K562 (cell line): ENCODE results near the gene NDUFV2. TPM values are rescaled to one million over a fixed set of nuclear protein-coding genes. Genes with fewer than 3 reads are reported as not detected.

Experiments used
- ATAC-seq: fragments of 200-7000 bp; cut with Tn5 transposase; 3 replicates; pipeline ENCODE4 v1.9.1; 2020; ENCODE audit warnings: moderate library complexity
- BruUV-seq: library from RNA; stranded (reverse); fragments of 400-500 nt; replicated peaks from 2 replicates; lab custom pipeline; 2021; lab: Mats Ljungman, UMichigan
- CTCF ChIA-PET: fragments of 300-600 bp; formaldehyde crosslinking; extraction: SDS; loops from one replicate; lab custom pipeline; 2021; ENCODE audit warnings: low intra/inter-chr PET ratio; lab: Yijun Ruan, JAX
- POLR2A ChIA-PET: fragments of 300-600, 350-650 bp; sonication (Branson Sonifier 250); formaldehyde crosslinking; extraction: SDS; loops from one replicate; lab custom pipeline; 2021; ENCODE audit warnings: antibody characterized with exemption, inconsistent platforms; lab: Yijun Ruan, JAX
- DNase-seq, 4 experiments: peaks; one replicate each; pipeline versions ENCODE4 v3.0.0 to v3.0.0-alpha.2; 2011 to 2018; ENCODE audit warnings: low spot score in 3 of 4, mixed read lengths in 3 of 4; ENCODE audit errors: extremely low read depth in 1 of 4
- FAIRE-seq: peaks from 2 replicates; lab custom pipeline; 2011; peaks lifted over from hg19 to GRCh38; lab: Jason Lieb, UNC
- H2AFZ ChIP-seq: 2 replicates; pipeline ENCODE4 v1.6.0; 2011; ENCODE audit warnings: low read depth, low read length, control low read depth, inconsistent platforms
- H3K27ac ChIP-seq: fragments of 200-600 bp; 3 replicates; pipeline ENCODE4 v1.8.0; 2011; ENCODE audit warnings: low read depth, mild to moderate bottlenecking, control low read depth, inconsistent platforms, low read length, moderate library complexity, mixed read lengths; ENCODE audit errors: extremely low read depth
- H3K27me3 ChIP-seq, 2 experiments: fragments of 300-600 bp in 1 of 2; 2 replicates in 1 of 2; 3 replicates in 1 of 2; pipeline versions ENCODE4 v1.6.0 to v1.8.0; 2011; ENCODE audit warnings: inconsistent platforms in 2 of 2, low read length in 2 of 2, mild to moderate bottlenecking in 1 of 2, mixed read lengths in 1 of 2, moderate library complexity in 1 of 2; ENCODE audit not compliant: control insufficient read depth in 2 of 2, insufficient read depth in 2 of 2
- H3K36me3 ChIP-seq: fragments of 300-600 bp; 3 replicates; pipeline ENCODE4 v1.8.0; 2011; ENCODE audit warnings: mild to moderate bottlenecking, low read length, inconsistent platforms; ENCODE audit not compliant: control insufficient read depth, insufficient read depth
- H3K4me1 ChIP-seq, 2 experiments: fragments of 200-600 bp in 1 of 2; replicated peaks in 1 of 2; 2 replicates in 1 of 2; 3 replicates in 1 of 2; pipeline versions ENCODE4 v1.5.1 to v1.8.0; 2011; ENCODE audit warnings: inconsistent platforms in 2 of 2, low read length in 2 of 2, mild to moderate bottlenecking in 1 of 2, mixed read lengths in 1 of 2, moderate library complexity in 1 of 2; ENCODE audit not compliant: control insufficient read depth in 2 of 2, insufficient read depth in 2 of 2
- H3K4me2 ChIP-seq: 2 replicates; pipeline ENCODE4 v1.6.1; 2011; ENCODE audit warnings: low read length, control low read depth, inconsistent platforms, mixed read lengths; ENCODE audit not compliant: insufficient read depth
- H3K4me3 ChIP-seq: fragments of 200-600 bp; sonication (generic), shearing (Covaris generic); 2 replicates; pipeline ENCODE4 v1.5.1; 2016; ENCODE audit warnings: control low read depth, inconsistent platforms
- H3K79me2 ChIP-seq: fragments of 200-600 bp; 3 replicates; pipeline ENCODE4 v1.8.0; 2011; ENCODE audit warnings: low read length, inconsistent platforms; ENCODE audit not compliant: control insufficient read depth, insufficient read depth
- H3K9ac ChIP-seq, 2 experiments: 2 replicates each; pipeline versions ENCODE4 v1.6.0 to v1.6.1; 2011; ENCODE audit warnings: low read depth in 2 of 2, low read length in 2 of 2, control low read depth in 1 of 2, inconsistent platforms in 1 of 2, mild to moderate bottlenecking in 1 of 2, mixed read lengths in 1 of 2; ENCODE audit not compliant: insufficient read depth in 1 of 2
- H3K9me1 ChIP-seq: one replicate; pipeline ENCODE4 v1.6.0; 2011; ENCODE audit warnings: inconsistent platforms, mild to moderate bottlenecking, low read length, moderate library complexity; ENCODE audit not compliant: control insufficient read depth, insufficient read depth
- H3K9me3 ChIP-seq: replicated peaks from 2 replicates; pipeline ENCODE4 v1.5.1; 2011; ENCODE audit warnings: low read depth, low read length, inconsistent platforms; ENCODE audit not compliant: control insufficient read depth, insufficient read depth
- H4K20me1 ChIP-seq: replicated peaks from 2 replicates; pipeline ENCODE4 v1.6.1; 2011; ENCODE audit warnings: low read length, inconsistent platforms, mixed read lengths; ENCODE audit not compliant: control insufficient read depth, insufficient read depth
- EP400 ChIP-seq: fragments of 450-650 bp; IDR thresholded peaks from 2 replicates; pipeline ENCODE4 v1.6.1; 2017; ENCODE audit warnings: antibody characterized with exemption, mild to moderate bottlenecking, moderate library complexity
- LARP7 ChIP-seq: fragments of 450-650 bp; IDR thresholded peaks from 2 replicates; pipeline ENCODE4 v1.6.1; 2016
- RNF2 ChIP-seq: sonication (generic); IDR thresholded peaks from 2 replicates; pipeline ENCODE4 v1.6.1; 2016
- SMAD4 ChIP-seq: fragments of 250-450 bp; sonication (Bioruptor Pico); conservative IDR thresholded peaks from 2 replicates; pipeline ENCODE4 v1.8.0; 2021; ENCODE audit warnings: inconsistent platforms, mild to moderate bottlenecking, moderate library complexity
- ZNF184 ChIP-seq: sonication (generic); formaldehyde crosslinking; IDR thresholded peaks from 2 replicates; pipeline ENCODE4 v1.5.0; 2020; ENCODE audit warnings: missing genetic modification reagents
- ZNF224 ChIP-seq: sonication (generic); formaldehyde crosslinking; IDR thresholded peaks from 2 replicates; pipeline ENCODE4 v1.8.0; 2022; ENCODE audit warnings: mild to moderate bottlenecking, missing genetic modification reagents
- WGBS: fragments of 100-300 bp; shearing (Covaris generic); methylation state at CpG from one replicate; pipeline ENCODE4 v1.1.6; 2016; ENCODE audit warnings: low coverage, mixed read lengths; ENCODE audit not compliant: insufficient coverage; ENCODE audit errors: missing lambda C conversion rate; 5-methylcytosine and 5-hydroxymethylcytosine counted together
- in situ Hi-C: fragments of 300-500 bp; cut with MboI; formaldehyde crosslinking; loops from 4 replicates; pipeline ENCODE4 v1.15.0; 2018; ENCODE audit warnings: inconsistent platforms, mixed read lengths
- intact Hi-C: fragments of 100-400 bp; cut with micrococcal nuclease; formaldehyde crosslinking; loops from 2 replicates; pipeline ENCODE4 v1.14.2; 2022
- polyA plus RNA-seq, 8 experiments: library from polyadenylated mRNA; depleted of rRNA in 4 of 8; stranded (reverse) in 5 of 8; unstranded in 3 of 8; fragments of >200 nt; fragmentation: Nextera tagmentation in 2 of 8; fragmentation: Illumina TruSeq in 1 of 8; extraction: Ambion mirVana in 2 of 8; extraction: Trizol in 1 of 8; gene quantifications; 2 replicates each; pipeline versions ENCODE4 v1.2.1 to v1.2.3, GENCODE V29; 2011 to 2014; ENCODE audit warnings: inconsistent platforms in 1 of 8, missing spikeins in 1 of 8
- total RNA-seq, 7 experiments: library from RNA; depleted of rRNA in 6 of 7; stranded (reverse); fragments of >200 nt in 6 of 7; fragmentation: Illumina TruSeq in 2 of 7; extraction: Trizol in 2 of 7; gene quantifications; 2 replicates each; pipeline versions ENCODE4 v1.2.1 to v1.2.3, GENCODE V29; 2011 to 2021; ENCODE audit warnings: low replicate concordance in 1 of 7
- TF ChIP-seq, protein P1 (sequence below), 3 experiments: fragments of 200-800 bp in 1 of 3; fragments of 250-450 bp in 1 of 3; fragments of 450-650 bp in 1 of 3; sonication (Bioruptor Pico) in 1 of 3; sonication (Bioruptor generic) in 1 of 3; formaldehyde crosslinking in 1 of 3; IDR thresholded peaks; 2 replicates each; pipeline versions ENCODE4 v1.6.1 to v1.8.0; 2016 to 2022; ENCODE audit warnings: mild to moderate bottlenecking in 2 of 3, missing genetic modification characterization in 2 of 3, missing compliant biosample characterization in 1 of 3, moderate library complexity in 1 of 3

NDUFV2 gene
- total and polyA plus RNA-seq, 9 of the 15 experiments (the other 6 are each of a cell fraction or from before 2014, with no cell fraction given) = 213 to 550 (median 384) TPM

DNA sequence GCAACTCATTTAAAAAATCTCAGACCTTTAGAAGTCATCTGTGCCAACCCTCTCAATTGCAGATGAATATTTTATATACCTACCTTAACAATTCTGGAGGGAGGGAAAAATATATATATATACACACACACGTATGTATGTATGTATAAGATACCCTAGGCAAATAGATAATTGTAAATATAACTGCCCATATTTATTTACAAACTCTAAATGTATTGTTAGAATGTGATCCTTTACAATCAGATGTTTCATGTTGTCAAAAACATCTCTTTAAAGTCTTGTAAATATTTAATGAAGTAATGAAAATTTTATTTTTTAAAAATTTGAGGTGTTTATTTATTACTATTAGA is 45.7 kb downstream of the NDUFV2 start:
- ATAC-seq = no peak
- FAIRE-seq = no peak
- no peak overlapping the region for H3K4me2 ChIP-seq
- ChIA-PET CTCF (no interaction called here), POLR2A (interaction anchor here (0.6 to 1.3 kb wide), 6 partner anchors 9 to 96 kb away, joined by 3 to 9 read pairs (median 4); partner anchors contain the start of gene ANKRD12)
- in situ Hi-C loops = loop anchor here (5.0 kb wide), 1 partner anchor 76 kb away; no protein-coding TSS in a partner anchor
- BruUV-seq = no TSS peak
- H3K27ac ChIP-seq = no peak overlapping the region; the same call in 2 of the 3 replicates
- intact Hi-C loops = loop anchor here (1.0 to 10.0 kb wide), 5 partner anchors 75 to 493 kb away; no protein-coding TSS in a partner anchor
- no peaks in the 10 kb centered on the region for H3K36me3 ChIP-seq
- H3K79me2 ChIP-seq = peaks cover 95% of the 10 kb centered on the region
- no peaks in the 10 kb centered on the region for H3K27me3 ChIP-seq
- 30% methylated on average over 1 of the region's 1 CpG for WGBS
- no peak overlapping the region for H2AFZ ChIP-seq
- H3K9me3 ChIP-seq = no peaks in the 10 kb centered on the region
- no peaks in the 10 kb centered on the region for H3K9me1 ChIP-seq
- no peaks in the 10 kb centered on the region; the same call in 1 of the 2 replicates for H4K20me1 ChIP-seq
- DNase-seq = no peak
- TF ChIP-seq, protein P1, sequence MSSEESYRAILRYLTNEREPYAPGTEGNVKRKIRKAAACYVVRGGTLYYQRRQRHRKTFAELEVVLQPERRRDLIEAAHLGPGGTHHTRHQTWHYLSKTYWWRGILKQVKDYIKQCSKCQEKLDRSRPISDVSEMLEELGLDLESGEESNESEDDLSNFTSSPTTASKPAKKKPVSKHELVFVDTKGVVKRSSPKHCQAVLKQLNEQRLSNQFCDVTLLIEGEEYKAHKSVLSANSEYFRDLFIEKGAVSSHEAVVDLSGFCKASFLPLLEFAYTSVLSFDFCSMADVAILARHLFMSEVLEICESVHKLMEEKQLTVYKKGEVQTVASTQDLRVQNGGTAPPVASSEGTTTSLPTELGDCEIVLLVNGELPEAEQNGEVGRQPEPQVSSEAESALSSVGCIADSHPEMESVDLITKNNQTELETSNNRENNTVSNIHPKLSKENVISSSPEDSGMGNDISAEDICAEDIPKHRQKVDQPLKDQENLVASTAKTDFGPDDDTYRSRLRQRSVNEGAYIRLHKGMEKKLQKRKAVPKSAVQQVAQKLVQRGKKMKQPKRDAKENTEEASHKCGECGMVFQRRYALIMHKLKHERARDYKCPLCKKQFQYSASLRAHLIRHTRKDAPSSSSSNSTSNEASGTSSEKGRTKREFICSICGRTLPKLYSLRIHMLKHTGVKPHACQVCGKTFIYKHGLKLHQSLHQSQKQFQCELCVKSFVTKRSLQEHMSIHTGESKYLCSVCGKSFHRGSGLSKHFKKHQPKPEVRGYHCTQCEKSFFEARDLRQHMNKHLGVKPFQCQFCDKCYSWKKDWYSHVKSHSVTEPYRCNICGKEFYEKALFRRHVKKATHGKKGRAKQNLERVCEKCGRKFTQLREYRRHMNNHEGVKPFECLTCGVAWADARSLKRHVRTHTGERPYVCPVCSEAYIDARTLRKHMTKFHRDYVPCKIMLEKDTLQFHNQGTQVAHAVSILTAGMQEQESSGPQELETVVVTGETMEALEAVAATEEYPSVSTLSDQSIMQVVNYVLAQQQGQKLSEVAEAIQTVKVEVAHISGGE (CRISPR knock-in tag; IDR thresholded peaks at IDR 0.05) = no peak
- TF ChIP-seq RNF2 (no peak), ZNF184 (CRISPR knock-in tag) (no peak), ZNF224 (CRISPR knock-in tag) (no peak), SMAD4 (CRISPR knock-in tag) (no peak), EP400 (0 out of 2 replicates have a peak, but pooled peaks have one; percentile 7), LARP7 (no peak)
- H3K9ac ChIP-seq = no peak overlapping the region
- no peak overlapping the region for H3K4me3 ChIP-seq
- peaks cover 3 to 13% of the 10 kb centered on the region in 2 experiments; a peak in 4 of 5 replicates for H3K4me1 ChIP-seq
